Right atrium auricular region (tissue), 2 donors: ENCODE data around the gene SMCP. TPM values are rescaled to one million over a fixed set of nuclear protein-coding genes. Genes with fewer than 3 reads are reported as not detected.

ENCODE experiments used
- DNase-seq: peaks from one replicate; pipeline ENCODE4 v3.0.0-alpha.2; 2019; ENCODE audit warnings: low spot score
- H3K27ac ChIP-seq, 2 donors: fragments of 200-600 bp; sonication (generic); 1 replicate in 1 of 2; 2 replicates in 1 of 2; pipeline ENCODE4 v1.5.1; 2016 to 2019
- H3K27me3 ChIP-seq, 2 donors: fragments of 200-600 bp; sonication (generic); one replicate each; pipeline versions ENCODE4 v1.5.1 to v1.6.0; 2017 to 2019
- H3K36me3 ChIP-seq: fragments of 200-600 bp; sonication (generic); one replicate; pipeline ENCODE4 v1.5.1; 2016
- H3K4me1 ChIP-seq, 2 donors: fragments of 200-600 bp; sonication (generic); one replicate each; pipeline versions ENCODE4 v1.5.1 to v1.6.0; 2017 to 2019
- H3K4me3 ChIP-seq, 2 donors: fragments of 200-600 bp; sonication (generic); 1 replicate in 1 of 2; 2 replicates in 1 of 2; pipeline ENCODE4 v1.5.1; 2017 to 2019; ENCODE audit warnings: mild to moderate bottlenecking in 1 of 2, moderate library complexity in 1 of 2
- H3K9me3 ChIP-seq, 2 donors: fragments of 200-600 bp; sonication (generic); one replicate each; pipeline ENCODE4 v1.5.1; 2019
- CTCF ChIP-seq, 2 donors: fragments of 200-600 bp; sonication (generic); IDR thresholded peaks; one replicate each; pipeline ENCODE4 v1.5.1; 2019; ENCODE audit warnings: antibody characterized with exemption in 2 of 2
- total RNA-seq, 2 donors: library from RNA; depleted of rRNA; stranded (reverse); fragments of >200 nt; gene quantifications; one replicate each; pipeline ENCODE4 v1.1.0, GENCODE V29; 2016

SMCP gene
- total RNA-seq, 2 donors from 2014 or later = not detected

- Histone ChIP-seq H3K27me3 (no peaks in the 10 kb centered on the region), H3K4me3 (no peak overlapping the region), H3K4me1 (no peaks in the 10 kb centered on the region), H3K9me3 (no peaks in the 10 kb centered on the region), H3K27ac (no peak overlapping the region), H3K36me3 (no peaks in the 10 kb centered on the region)
- TF ChIP-seq CTCF (IDR thresholded peaks at IDR 0.05) = no peak
- DNase-seq = no peak
These were observed 26.7 kb downstream of the SMCP start for GRCh38 chr1:152904688-152905440.

GRCh38 chr1:152906023-152906565 is 28.0 kb downstream of the SMCP start:
- no peak for DNase-seq
- Histone ChIP-seq H3K4me3 (no peak overlapping the region), H3K27me3 (no peaks in the 10 kb centered on the region), H3K9me3 (no peaks in the 10 kb centered on the region), H3K36me3 (no peaks in the 10 kb centered on the region), H3K4me1 (no peaks in the 10 kb centered on the region), H3K27ac (no peak overlapping the region)
- no peak for TF ChIP-seq CTCF (IDR thresholded peaks at IDR 0.05)

- no peak within 1 kb of the TSS for H3K27ac ChIP-seq
- no peak for DNase-seq
- no peak within 1 kb of the TSS for H3K4me3 ChIP-seq
- no peak for TF ChIP-seq CTCF (IDR thresholded peaks at IDR 0.05)
- H3K4me1 ChIP-seq = no peaks in the 10 kb centered on the region
- no peaks in the 10 kb centered on the region for H3K36me3 ChIP-seq
- no peaks in the 10 kb centered on the region for H3K27me3 ChIP-seq
- no peaks in the 10 kb centered on the region for H3K9me3 ChIP-seq
These were observed 29.8 kb downstream of the SMCP start, which contains the start of gene IVL for GRCh38 chr1:152907686-152908601. Gene IVL (plus strand): TSS chr1:152908546. CDS start chr1:152909798, 1,252 bp downstream.

GRCh38 chr1:152909206-152909605 is 31.1 kb downstream of the SMCP start:
- Histone ChIP-seq H3K9me3 (no peaks in the 10 kb centered on the region), H3K4me3 (no peak overlapping the region), H3K4me1 (no peaks in the 10 kb centered on the region), H3K36me3 (no peaks in the 10 kb centered on the region), H3K27me3 (no peaks in the 10 kb centered on the region), H3K27ac (no peak overlapping the region)
- TF ChIP-seq CTCF (IDR thresholded peaks at IDR 0.05) = no peak
- DNase-seq = no peak

- no peaks in the 10 kb centered on the region for H3K27me3 ChIP-seq
- no peaks in the 10 kb centered on the region for H3K9me3 ChIP-seq
- H3K36me3 ChIP-seq = no peaks in the 10 kb centered on the region
- H3K27ac ChIP-seq = no peak overlapping the region
- no peak for TF ChIP-seq CTCF (IDR thresholded peaks at IDR 0.05)
- no peaks in the 10 kb centered on the region for H3K4me1 ChIP-seq
- DNase-seq = no peak
- H3K4me3 ChIP-seq = no peak overlapping the region
These were observed 34.3 kb downstream of the SMCP start for GRCh38 chr1:152912471-152912870.
